Neural progenitor cell (in vitro differentiated cells): ENCODE data around the gene METTL14. TPM values are rescaled to one million over a fixed set of nuclear protein-coding genes. Genes with fewer than 3 reads are reported as not detected.

ENCODE experiments used
- DNase-seq: peaks from one replicate; pipeline ENCODE4 v3.0.0-alpha.2; 2016; ENCODE audit warnings: low spot score
- H2AFZ ChIP-seq: fragments of 200-600 bp; sonication (generic); replicated peaks from 2 replicates; pipeline ENCODE4 v1.6.1; 2016; ENCODE audit warnings: antibody characterized with exemption
- H3F3A ChIP-seq: fragments of 200-600 bp; sonication (generic); 2 replicates; pipeline ENCODE4 v1.6.1; 2016; ENCODE audit warnings: antibody characterized with exemption, low read depth
- H3K27ac ChIP-seq: fragments of 200-600 bp; sonication (generic); 2 replicates; pipeline ENCODE4 v1.5.1; 2016; ENCODE audit warnings: mild to moderate bottlenecking
- H3K27me3 ChIP-seq: fragments of 200-600 bp; sonication (generic); 2 replicates; pipeline ENCODE4 v1.6.1; 2016; ENCODE audit warnings: mild to moderate bottlenecking, moderate library complexity
- H3K36me3 ChIP-seq: fragments of 200-600 bp; sonication (generic); 2 replicates; pipeline ENCODE4 v1.5.1; 2016
- H3K4me1 ChIP-seq: fragments of 200-600 bp; sonication (generic); 2 replicates; pipeline ENCODE4 v1.6.1; 2016; ENCODE audit warnings: mixed run types
- H3K4me2 ChIP-seq: fragments of 200-600 bp; sonication (generic); 2 replicates; pipeline ENCODE4 v1.6.1; 2016
- H3K4me3 ChIP-seq: fragments of 200-600 bp; sonication (generic); 2 replicates; pipeline ENCODE4 v1.5.1; 2016
- H3K79me2 ChIP-seq: fragments of 200-600 bp; sonication (generic); 2 replicates; pipeline ENCODE4 v1.6.1; 2016; ENCODE audit warnings: low read depth
- H3K9ac ChIP-seq: fragments of 200-600 bp; sonication (generic); 2 replicates; pipeline ENCODE4 v1.6.1; 2016
- H3K9me3 ChIP-seq: fragments of 200-600 bp; sonication (generic); 2 replicates; pipeline ENCODE4 v1.5.1; 2016; ENCODE audit warnings: low read depth
- H4K20me1 ChIP-seq: fragments of 200-600 bp; sonication (generic); 2 replicates; pipeline ENCODE4 v1.6.1; 2016; ENCODE audit warnings: low read depth
- H3K27ac Mint-ChIP-seq: 3 replicates; pipeline ENCODE4 v1.8.0; 2021; ENCODE audit warnings: mixed read lengths
- H3K27me3 Mint-ChIP-seq: 2 replicates; pipeline ENCODE4 v1.8.0; 2022; ENCODE audit warnings: low read depth, mild to moderate bottlenecking, inconsistent platforms, moderate library complexity, mixed read lengths; ENCODE audit not compliant: insufficient read depth
- H3K36me3 Mint-ChIP-seq: 3 replicates; pipeline ENCODE4 v1.8.0; 2021; ENCODE audit warnings: mixed read lengths
- H3K4me1 Mint-ChIP-seq: 3 replicates; pipeline ENCODE4 v1.8.0; 2021; ENCODE audit warnings: mixed read lengths
- H3K4me3 Mint-ChIP-seq: 3 replicates; pipeline ENCODE4 v1.8.0; 2021; ENCODE audit warnings: mild to moderate bottlenecking, moderate library complexity, mixed read lengths
- H3K9me3 Mint-ChIP-seq: 3 replicates; pipeline ENCODE4 v1.8.0; 2020; ENCODE audit warnings: mixed read lengths
- EZH2 ChIP-seq: fragments of 200-600 bp; sonication (generic); IDR thresholded peaks from 2 replicates; pipeline ENCODE4 v1.6.1; 2017; ENCODE audit warnings: antibody characterized with exemption, mild to moderate bottlenecking, moderate library complexity
- EZH2phosphoT487 ChIP-seq: fragments of 200-600 bp; sonication (generic); IDR thresholded peaks from 2 replicates; pipeline ENCODE4 v1.6.1; 2017; ENCODE audit warnings: antibody characterized with exemption
- total RNA-seq: library from RNA; depleted of rRNA; stranded (reverse); fragments of >200 nt; gene quantifications from 2 replicates; pipeline ENCODE4 v1.2.3, GENCODE V29; 2015; ENCODE audit warnings: low replicate concordance
- TF ChIP-seq, protein P1 (sequence below): fragments of 200-600 bp; sonication (generic); IDR thresholded peaks from 2 replicates; pipeline ENCODE4 v1.5.1; 2017; ENCODE audit warnings: antibody characterized with exemption, mild to moderate bottlenecking

Gene METTL14
- total RNA-seq, 1 donor from 2014 or later = 43.2 TPM

DNA sequence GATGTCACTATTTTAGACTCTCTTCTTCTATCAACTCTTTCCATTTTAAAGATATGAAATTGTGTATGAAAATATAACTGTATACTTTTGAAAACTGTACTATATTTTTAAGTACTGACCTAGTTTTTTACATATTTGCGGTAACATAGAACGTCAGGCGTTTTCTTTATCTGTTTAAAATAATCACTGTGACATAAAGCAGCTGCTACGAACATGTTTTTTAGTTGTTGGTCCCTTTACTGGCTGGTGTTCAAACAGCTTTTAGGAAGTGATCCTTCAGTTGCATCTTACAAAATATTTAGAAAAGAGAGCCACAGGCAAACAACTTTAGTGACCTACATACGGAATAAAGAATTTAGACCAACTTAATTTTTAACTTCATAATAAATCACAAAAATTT lies 73.1 kb downstream of the METTL14 start:
- Mint-ChIP-seq H3K36me3 (no peaks in the 10 kb centered on the region), H3K27ac (no peak overlapping the region), H3K4me1 (peaks cover 3% of the 10 kb centered on the region), H3K27me3 (no peaks in the 10 kb centered on the region), H3K4me3 (no peak overlapping the region), H3K9me3 (no peaks in the 10 kb centered on the region)
- no peaks in the 10 kb centered on the region for H3K4me1 ChIP-seq
- no peak overlapping the region for H2AFZ ChIP-seq
- no peak overlapping the region for H3K4me3 ChIP-seq
- TF ChIP-seq EZH2 (no peak), EZH2phosphoT487 (no peak)
- TF ChIP-seq, protein P1, sequence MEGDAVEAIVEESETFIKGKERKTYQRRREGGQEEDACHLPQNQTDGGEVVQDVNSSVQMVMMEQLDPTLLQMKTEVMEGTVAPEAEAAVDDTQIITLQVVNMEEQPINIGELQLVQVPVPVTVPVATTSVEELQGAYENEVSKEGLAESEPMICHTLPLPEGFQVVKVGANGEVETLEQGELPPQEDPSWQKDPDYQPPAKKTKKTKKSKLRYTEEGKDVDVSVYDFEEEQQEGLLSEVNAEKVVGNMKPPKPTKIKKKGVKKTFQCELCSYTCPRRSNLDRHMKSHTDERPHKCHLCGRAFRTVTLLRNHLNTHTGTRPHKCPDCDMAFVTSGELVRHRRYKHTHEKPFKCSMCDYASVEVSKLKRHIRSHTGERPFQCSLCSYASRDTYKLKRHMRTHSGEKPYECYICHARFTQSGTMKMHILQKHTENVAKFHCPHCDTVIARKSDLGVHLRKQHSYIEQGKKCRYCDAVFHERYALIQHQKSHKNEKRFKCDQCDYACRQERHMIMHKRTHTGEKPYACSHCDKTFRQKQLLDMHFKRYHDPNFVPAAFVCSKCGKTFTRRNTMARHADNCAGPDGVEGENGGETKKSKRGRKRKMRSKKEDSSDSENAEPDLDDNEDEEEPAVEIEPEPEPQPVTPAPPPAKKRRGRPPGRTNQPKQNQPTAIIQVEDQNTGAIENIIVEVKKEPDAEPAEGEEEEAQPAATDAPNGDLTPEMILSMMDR = no peak
- no peak for DNase-seq
- no peaks in the 10 kb centered on the region for H3K9me3 ChIP-seq
- no peaks in the 10 kb centered on the region for H3K27me3 ChIP-seq
- no peaks in the 10 kb centered on the region for H3F3A ChIP-seq
- no peaks in the 10 kb centered on the region for H3K79me2 ChIP-seq
- no peaks in the 10 kb centered on the region for H4K20me1 ChIP-seq
- H3K36me3 ChIP-seq = no peaks in the 10 kb centered on the region
- no peak overlapping the region for H3K9ac ChIP-seq
- H3K4me2 ChIP-seq = no peak overlapping the region
- no peak overlapping the region for H3K27ac ChIP-seq

DNA sequence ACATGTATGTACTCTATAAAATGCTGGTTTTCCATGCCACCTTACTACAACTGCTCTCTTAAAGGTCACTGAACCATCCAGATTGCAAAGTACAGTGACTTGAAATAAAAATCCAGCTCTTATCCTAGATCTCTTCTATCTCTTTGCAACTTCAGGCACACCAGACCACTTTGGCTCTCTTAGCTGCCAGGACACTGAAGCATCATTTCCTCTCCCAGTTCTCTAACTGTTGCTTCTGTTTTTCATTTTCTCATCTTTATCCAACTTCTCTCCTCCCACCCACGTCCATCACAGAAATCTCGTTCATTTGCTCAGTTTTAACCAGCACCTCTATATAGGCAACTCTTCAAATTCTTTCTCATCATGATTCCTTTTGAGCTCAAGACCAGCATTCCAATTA lies 74.3 kb downstream of the METTL14 start:
- no peaks in the 10 kb centered on the region for H3K4me1 ChIP-seq
- H3K27me3 ChIP-seq = no peaks in the 10 kb centered on the region
- H3K27me3 Mint-ChIP-seq = no peaks in the 10 kb centered on the region
- H3K4me1 Mint-ChIP-seq = peaks cover 3% of the 10 kb centered on the region
- no peak overlapping the region for H3K4me3 Mint-ChIP-seq
- no peaks in the 10 kb centered on the region for H3K36me3 ChIP-seq
- peaks cover 5% of the 10 kb centered on the region for H3K36me3 Mint-ChIP-seq
- H3K9me3 ChIP-seq = no peaks in the 10 kb centered on the region
- TF ChIP-seq EZH2 (no peak), EZH2phosphoT487 (no peak)
- no peaks in the 10 kb centered on the region for H3K79me2 ChIP-seq
- H3F3A ChIP-seq = no peaks in the 10 kb centered on the region
- DNase-seq = no peak
- no peaks in the 10 kb centered on the region for H3K9me3 Mint-ChIP-seq
- H2AFZ ChIP-seq = no peak overlapping the region
- no peaks in the 10 kb centered on the region for H4K20me1 ChIP-seq
- no peak overlapping the region for H3K4me2 ChIP-seq
- no peak overlapping the region for H3K27ac Mint-ChIP-seq
- H3K27ac ChIP-seq = no peak overlapping the region
- H3K9ac ChIP-seq = no peak overlapping the region
- H3K4me3 ChIP-seq = no peak overlapping the region

DNA sequence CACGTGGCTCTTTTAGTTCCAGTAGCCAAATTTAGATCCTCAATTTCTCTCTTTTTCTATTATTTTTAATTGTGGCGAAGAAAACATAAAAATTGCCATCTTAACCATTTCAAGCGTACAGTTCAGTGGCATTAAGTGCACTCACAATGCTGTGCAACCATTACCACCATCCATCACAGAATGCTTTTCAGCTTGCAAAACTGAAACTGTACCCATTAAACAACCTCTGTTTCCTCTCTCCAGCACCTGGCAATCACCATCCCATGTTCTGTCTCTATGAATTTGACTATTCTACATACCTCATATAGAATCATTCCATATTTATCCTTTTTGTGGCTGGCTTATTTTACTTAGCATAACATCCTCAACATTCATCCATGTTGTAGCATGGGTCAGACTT lies 74.9 kb downstream of the METTL14 start:
- TF ChIP-seq EZH2 (no peak), EZH2phosphoT487 (no peak)
- TF ChIP-seq, protein P1 = no peak
- Histone ChIP-seq H3K4me2 (no peak overlapping the region), H3K27ac (no peak overlapping the region), H3K9me3 (no peaks in the 10 kb centered on the region), H4K20me1 (no peaks in the 10 kb centered on the region), H3K79me2 (no peaks in the 10 kb centered on the region), H3K9ac (no peak overlapping the region), H2AFZ (no peak overlapping the region), H3K4me3 (no peak overlapping the region), H3K36me3 (no peaks in the 10 kb centered on the region), H3F3A (no peaks in the 10 kb centered on the region), H3K4me1 (no peaks in the 10 kb centered on the region), H3K27me3 (no peaks in the 10 kb centered on the region)
- no peak for DNase-seq
- H3K4me3 Mint-ChIP-seq = no peak overlapping the region
- peaks cover 5% of the 10 kb centered on the region for H3K36me3 Mint-ChIP-seq
- H3K4me1 Mint-ChIP-seq = peaks cover 2% of the 10 kb centered on the region
- H3K9me3 Mint-ChIP-seq = no peaks in the 10 kb centered on the region
- H3K27me3 Mint-ChIP-seq = no peaks in the 10 kb centered on the region
- H3K27ac Mint-ChIP-seq = no peak overlapping the region

DNA sequence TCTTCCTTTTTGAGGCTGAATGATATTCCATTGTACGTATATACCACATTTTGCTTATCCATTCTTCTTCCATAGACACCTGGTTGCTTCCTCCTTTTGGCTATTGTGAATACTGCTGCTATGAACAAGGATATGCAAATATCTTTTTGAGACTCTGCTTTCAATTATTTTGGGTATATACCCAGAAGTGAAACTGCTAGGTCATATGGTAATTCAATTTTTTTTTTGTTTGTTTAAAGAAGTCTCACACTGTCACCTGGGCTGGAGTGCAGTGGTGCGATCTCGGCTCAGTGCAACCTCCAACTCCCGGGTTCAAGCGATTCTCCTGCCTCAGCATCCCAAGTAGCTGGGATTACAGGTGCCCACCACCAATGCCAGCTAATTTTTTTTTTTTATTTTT lies 75.3 kb downstream of the METTL14 start:
- no peak overlapping the region for H3K4me3 ChIP-seq
- Mint-ChIP-seq H3K9me3 (no peaks in the 10 kb centered on the region), H3K4me3 (no peak overlapping the region), H3K4me1 (no peaks in the 10 kb centered on the region), H3K36me3 (peaks cover 5% of the 10 kb centered on the region), H3K27me3 (no peaks in the 10 kb centered on the region), H3K27ac (no peak overlapping the region)
- H3K9ac ChIP-seq = no peak overlapping the region
- H4K20me1 ChIP-seq = no peaks in the 10 kb centered on the region
- H3K36me3 ChIP-seq = no peaks in the 10 kb centered on the region
- no peaks in the 10 kb centered on the region for H3K79me2 ChIP-seq
- no peaks in the 10 kb centered on the region for H3K9me3 ChIP-seq
- TF ChIP-seq, protein P1 = no peak
- TF ChIP-seq EZH2 (no peak), EZH2phosphoT487 (no peak)
- H2AFZ ChIP-seq = no peak overlapping the region
- H3F3A ChIP-seq = no peaks in the 10 kb centered on the region
- no peak overlapping the region for H3K4me2 ChIP-seq
- DNase-seq = no peak
- H3K27me3 ChIP-seq = no peaks in the 10 kb centered on the region
- H3K4me1 ChIP-seq = no peaks in the 10 kb centered on the region
- H3K27ac ChIP-seq = no peak overlapping the region
